ENCODE data around the gene BCL2L12. TPM values are rescaled to one million over a fixed set of nuclear protein-coding genes. Genes with fewer than 3 reads are reported as not detected.
A peak's percentile ranks its signal among the peaks of the same experiment; 100 is the strongest.

The BCL2L12 gene
- polyA plus RNA-seq, 1 of the 3 experiments (the other 2 are of a cell fraction): 27.9 TPM

DNA sequence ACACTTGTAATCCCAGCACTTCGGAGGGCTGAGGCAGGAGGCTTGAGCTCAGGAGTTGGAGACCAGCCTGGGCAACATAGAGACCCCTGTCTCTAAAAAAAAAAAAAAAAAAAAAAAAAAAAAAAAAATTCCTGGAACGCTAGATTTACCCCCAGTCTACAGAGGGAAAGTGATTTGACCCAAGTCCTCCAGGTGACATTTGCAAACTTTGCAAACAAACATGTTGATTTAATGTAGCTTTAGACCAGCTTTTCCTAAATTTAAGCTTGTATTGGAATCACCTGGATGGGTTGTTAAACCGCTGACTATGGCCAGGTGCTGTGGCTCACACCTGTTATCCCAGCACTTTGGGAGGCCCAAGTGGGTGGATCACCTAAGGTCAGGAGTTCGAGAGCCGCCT, 33.6 kb downstream of the BCL2L12 start (continued):
- TF ChIP-seq, protein P1, sequence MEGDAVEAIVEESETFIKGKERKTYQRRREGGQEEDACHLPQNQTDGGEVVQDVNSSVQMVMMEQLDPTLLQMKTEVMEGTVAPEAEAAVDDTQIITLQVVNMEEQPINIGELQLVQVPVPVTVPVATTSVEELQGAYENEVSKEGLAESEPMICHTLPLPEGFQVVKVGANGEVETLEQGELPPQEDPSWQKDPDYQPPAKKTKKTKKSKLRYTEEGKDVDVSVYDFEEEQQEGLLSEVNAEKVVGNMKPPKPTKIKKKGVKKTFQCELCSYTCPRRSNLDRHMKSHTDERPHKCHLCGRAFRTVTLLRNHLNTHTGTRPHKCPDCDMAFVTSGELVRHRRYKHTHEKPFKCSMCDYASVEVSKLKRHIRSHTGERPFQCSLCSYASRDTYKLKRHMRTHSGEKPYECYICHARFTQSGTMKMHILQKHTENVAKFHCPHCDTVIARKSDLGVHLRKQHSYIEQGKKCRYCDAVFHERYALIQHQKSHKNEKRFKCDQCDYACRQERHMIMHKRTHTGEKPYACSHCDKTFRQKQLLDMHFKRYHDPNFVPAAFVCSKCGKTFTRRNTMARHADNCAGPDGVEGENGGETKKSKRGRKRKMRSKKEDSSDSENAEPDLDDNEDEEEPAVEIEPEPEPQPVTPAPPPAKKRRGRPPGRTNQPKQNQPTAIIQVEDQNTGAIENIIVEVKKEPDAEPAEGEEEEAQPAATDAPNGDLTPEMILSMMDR (IDR thresholded peaks at IDR 0.05): no peak

DNA sequence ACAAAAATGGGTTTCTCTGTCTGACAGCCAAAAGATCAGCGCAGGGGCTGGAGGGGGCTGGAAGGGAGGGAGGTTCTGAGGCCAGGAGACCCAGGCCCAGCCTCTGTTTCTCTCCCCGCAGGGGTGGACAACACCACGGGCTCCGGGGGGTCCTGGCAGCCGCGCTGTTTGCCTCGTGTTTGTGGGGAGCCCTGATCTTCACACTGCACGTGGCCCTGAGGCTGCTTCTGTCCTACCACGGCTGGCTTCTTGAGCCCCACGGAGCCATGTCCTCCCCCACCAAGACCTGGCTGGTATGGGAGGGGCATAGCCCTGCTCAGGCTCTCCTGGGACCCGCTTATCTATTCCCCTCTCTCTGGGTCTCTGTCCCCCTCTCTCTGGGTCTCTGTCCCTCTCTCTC, 34.8 kb downstream of the BCL2L12 start:
- H3K9me2 ChIP-seq: no peaks in the 10 kb centered on the region
- no peaks in the 10 kb centered on the region for H3K9me3 ChIP-seq
- ChIA-PET CTCF (interaction anchor here (0.9 to 2.4 kb wide), 3 partner anchors 11 to 22 kb away, joined by 3 to 8 read pairs (median 4); partner anchors contain the start of gene ADM5), POLR2A (interaction anchor here (1.4 kb wide), 1 partner anchor 12 kb away, joined by 3 read pairs; no protein-coding TSS in a partner anchor)
- no peak overlapping the region for H3K9ac ChIP-seq
- no peaks in the 10 kb centered on the region for H3F3A ChIP-seq (replicated peaks; ENCODE audit: insufficient read depth)
- H2AFZ ChIP-seq (ENCODE audit: low read depth): no peak overlapping the region
- no peak overlapping the region for H3K4me2 ChIP-seq
- H3K36me3 ChIP-seq (replicated peaks in 1 of 2; ENCODE audit: control insufficient read depth in 1 of 2, insufficient read depth in 2 of 2, low read length in 1 of 2): peaks cover 15 to 26% of the 10 kb centered on the region in 2 experiments
- TF ChIP-seq, protein P2, sequence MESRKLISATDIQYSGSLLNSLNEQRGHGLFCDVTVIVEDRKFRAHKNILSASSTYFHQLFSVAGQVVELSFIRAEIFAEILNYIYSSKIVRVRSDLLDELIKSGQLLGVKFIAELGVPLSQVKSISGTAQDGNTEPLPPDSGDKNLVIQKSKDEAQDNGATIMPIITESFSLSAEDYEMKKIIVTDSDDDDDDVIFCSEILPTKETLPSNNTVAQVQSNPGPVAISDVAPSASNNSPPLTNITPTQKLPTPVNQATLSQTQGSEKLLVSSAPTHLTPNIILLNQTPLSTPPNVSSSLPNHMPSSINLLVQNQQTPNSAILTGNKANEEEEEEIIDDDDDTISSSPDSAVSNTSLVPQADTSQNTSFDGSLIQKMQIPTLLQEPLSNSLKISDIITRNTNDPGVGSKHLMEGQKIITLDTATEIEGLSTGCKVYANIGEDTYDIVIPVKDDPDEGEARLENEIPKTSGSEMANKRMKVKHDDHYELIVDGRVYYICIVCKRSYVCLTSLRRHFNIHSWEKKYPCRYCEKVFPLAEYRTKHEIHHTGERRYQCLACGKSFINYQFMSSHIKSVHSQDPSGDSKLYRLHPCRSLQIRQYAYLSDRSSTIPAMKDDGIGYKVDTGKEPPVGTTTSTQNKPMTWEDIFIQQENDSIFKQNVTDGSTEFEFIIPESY (IDR thresholded peaks at IDR 0.05; ENCODE audit: borderline replicate concordance, low read depth): no peak
- TF ChIP-seq SIN3A (IDR thresholded peaks at IDR 0.05; ENCODE audit: borderline replicate concordance, low read depth, low read length): no peak
- TF ChIP-seq, protein P3, sequence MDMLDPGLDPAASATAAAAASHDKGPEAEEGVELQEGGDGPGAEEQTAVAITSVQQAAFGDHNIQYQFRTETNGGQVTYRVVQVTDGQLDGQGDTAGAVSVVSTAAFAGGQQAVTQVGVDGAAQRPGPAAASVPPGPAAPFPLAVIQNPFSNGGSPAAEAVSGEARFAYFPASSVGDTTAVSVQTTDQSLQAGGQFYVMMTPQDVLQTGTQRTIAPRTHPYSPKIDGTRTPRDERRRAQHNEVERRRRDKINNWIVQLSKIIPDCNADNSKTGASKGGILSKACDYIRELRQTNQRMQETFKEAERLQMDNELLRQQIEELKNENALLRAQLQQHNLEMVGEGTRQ (IDR thresholded peaks at IDR 0.05; ENCODE audit: borderline replicate concordance, low read depth, low read length): no peak
- no peak for TF ChIP-seq FOXM1 (IDR thresholded peaks at IDR 0.05; ENCODE audit: low read depth)
- H3K79me2 ChIP-seq (ENCODE audit: insufficient read depth): no peaks in the 10 kb centered on the region
- no peaks in the 10 kb centered on the region for H3K4me1 ChIP-seq (ENCODE audit: control insufficient read depth in 1 of 2, insufficient read depth in 2 of 2, low read depth in 1 of 2, low read length in 1 of 2)
- DNase-seq: no peak
- H3K4me3 ChIP-seq (ENCODE audit: low read depth in 2 of 2, low read length in 1 of 2): no peak overlapping the region
- H3K27ac ChIP-seq (ENCODE audit: low read depth in 2 of 2, low read length in 1 of 2): no peak overlapping the region
- H4K20me1 ChIP-seq (ENCODE audit: insufficient read depth): no peaks in the 10 kb centered on the region
- H3K27me3 ChIP-seq (ENCODE audit: insufficient read depth): no peaks in the 10 kb centered on the region
- 81% methylated on average over 2 of the region's 11 CpGs for WGBS (ENCODE audit: low lambda C conversion rate)

DNA sequence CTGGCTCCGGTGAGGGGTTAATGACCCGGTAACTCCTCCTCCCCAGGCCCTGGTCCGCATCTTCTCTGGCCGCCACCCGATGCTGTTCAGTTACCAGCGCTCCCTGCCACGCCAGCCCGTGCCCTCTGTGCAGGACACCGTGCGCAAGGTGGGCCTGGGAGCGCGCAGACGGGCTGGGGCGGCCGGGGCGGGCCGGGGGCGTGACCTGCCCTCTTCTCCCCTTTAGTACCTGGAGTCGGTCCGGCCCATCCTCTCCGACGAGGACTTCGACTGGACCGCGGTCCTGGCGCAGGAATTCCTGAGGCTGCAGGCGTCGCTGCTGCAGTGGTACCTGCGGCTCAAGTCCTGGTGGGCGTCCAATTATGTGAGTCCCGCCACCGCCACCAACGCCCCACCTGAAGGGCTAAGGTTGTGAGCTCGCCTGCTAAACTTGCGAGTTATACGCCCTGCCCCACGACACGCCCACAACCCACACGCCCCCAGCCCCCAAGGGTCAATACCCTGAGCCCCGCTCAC, 35.6 kb downstream of the BCL2L12 start:
- CTCF ChIA-PET: no interaction called here
- Histone ChIP-seq H2AFZ (ENCODE audit: low read depth) (no peak overlapping the region), H3K79me2 (ENCODE audit: insufficient read depth) (no peaks in the 10 kb centered on the region)

More for the DNA sequence above, 35.6 kb downstream of the BCL2L12 start:
- Histone ChIP-seq H3K9me2 (no peaks in the 10 kb centered on the region), H3K9me3 (no peaks in the 10 kb centered on the region), H3K9ac (no peak overlapping the region), H3K4me3 (ENCODE audit: low read depth in 2 of 2, low read length in 1 of 2) (no peak overlapping the region), H3K4me2 (no peak overlapping the region), H3K36me3 (replicated peaks in 1 of 2; ENCODE audit: control insufficient read depth in 1 of 2, insufficient read depth in 2 of 2, low read length in 1 of 2) (peaks cover 21 to 25% of the 10 kb centered on the region in 2 experiments), H3K27me3 (ENCODE audit: insufficient read depth) (no peaks in the 10 kb centered on the region), H3K4me1 (ENCODE audit: control insufficient read depth in 1 of 2, insufficient read depth in 2 of 2, low read depth in 1 of 2, low read length in 1 of 2) (no peaks in the 10 kb centered on the region), H3K27ac (ENCODE audit: low read depth in 2 of 2, low read length in 1 of 2) (no peak overlapping the region), H4K20me1 (ENCODE audit: insufficient read depth) (no peaks in the 10 kb centered on the region), H3F3A (replicated peaks; ENCODE audit: insufficient read depth) (no peaks in the 10 kb centered on the region)
- no peak for TF ChIP-seq GATA2 (CRISPR knock-in tag; IDR thresholded peaks at IDR 0.05)
- no peak for TF ChIP-seq POLR2AphosphoS5 (IDR thresholded peaks at IDR 0.05; ENCODE audit: low read depth, low read length)
- no peak for TF ChIP-seq SIN3A (IDR thresholded peaks at IDR 0.05; ENCODE audit: borderline replicate concordance, low read depth, low read length)
- no peak for TF ChIP-seq EZH2phosphoT487 (IDR thresholded peaks at IDR 0.05; ENCODE audit: borderline replicate concordance, low read depth)
- TF ChIP-seq TCF12 (IDR thresholded peaks at IDR 0.05): no peak
- TF ChIP-seq, protein P4, sequence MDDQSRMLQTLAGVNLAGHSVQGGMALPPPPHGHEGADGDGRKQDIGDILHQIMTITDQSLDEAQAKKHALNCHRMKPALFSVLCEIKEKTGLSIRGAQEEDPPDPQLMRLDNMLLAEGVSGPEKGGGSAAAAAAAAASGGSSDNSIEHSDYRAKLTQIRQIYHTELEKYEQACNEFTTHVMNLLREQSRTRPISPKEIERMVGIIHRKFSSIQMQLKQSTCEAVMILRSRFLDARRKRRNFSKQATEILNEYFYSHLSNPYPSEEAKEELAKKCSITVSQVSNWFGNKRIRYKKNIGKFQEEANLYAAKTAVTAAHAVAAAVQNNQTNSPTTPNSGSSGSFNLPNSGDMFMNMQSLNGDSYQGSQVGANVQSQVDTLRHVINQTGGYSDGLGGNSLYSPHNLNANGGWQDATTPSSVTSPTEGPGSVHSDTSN (IDR thresholded peaks at IDR 0.05): no peak
- TF ChIP-seq, protein P5, sequence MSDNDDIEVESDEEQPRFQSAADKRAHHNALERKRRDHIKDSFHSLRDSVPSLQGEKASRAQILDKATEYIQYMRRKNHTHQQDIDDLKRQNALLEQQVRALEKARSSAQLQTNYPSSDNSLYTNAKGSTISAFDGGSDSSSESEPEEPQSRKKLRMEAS (IDR thresholded peaks at IDR 0.05; ENCODE audit: low read depth): no peak
- no peak for TF ChIP-seq FOXJ3 (CRISPR knock-in tag; IDR thresholded peaks at IDR 0.05)
- TF ChIP-seq, protein P3 (IDR thresholded peaks at IDR 0.05; ENCODE audit: borderline replicate concordance, low read depth, low read length): no peak
- no peak for TF ChIP-seq RAD21 (IDR thresholded peaks at IDR 0.05; ENCODE audit: low read length)
- DNase-seq: peak; percentile 44
- WGBS (ENCODE audit: low lambda C conversion rate): 91% methylated on average over 26 of the region's 40 CpGs
- POLR2A ChIA-PET: no interaction called here
